ENCODE results near the gene BNC2.

The BNC2 gene

DNA sequence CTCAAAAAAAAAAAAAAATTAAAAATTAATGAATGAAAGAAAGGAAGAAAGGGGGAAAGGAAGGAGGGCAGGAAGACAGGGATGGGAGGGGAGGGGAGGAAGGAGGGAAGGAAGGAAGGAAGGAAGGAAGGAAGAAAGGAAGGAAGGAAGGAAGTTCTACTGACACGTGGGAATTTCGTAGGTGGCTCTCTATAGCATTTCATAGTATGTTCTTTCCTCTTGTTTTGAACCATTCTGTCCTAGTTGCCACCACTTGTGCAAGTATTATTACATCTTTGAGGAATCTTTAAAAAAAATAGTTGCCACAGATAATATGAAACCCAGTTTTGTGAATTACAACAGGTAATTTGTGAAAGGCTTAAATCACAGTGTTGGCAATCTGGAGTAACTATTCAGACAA, 253.8 kb downstream of the BNC2 start:
- no peaks in the 10 kb centered on the region for H3K36me3 ChIP-seq (replicated peaks)
- in situ Hi-C loops (cut with HindIII; ENCODE audit: low pct_ligation_motif_present, low sequenced_read_pairs), result no loop called here
- TF ChIP-seq, protein P1, sequence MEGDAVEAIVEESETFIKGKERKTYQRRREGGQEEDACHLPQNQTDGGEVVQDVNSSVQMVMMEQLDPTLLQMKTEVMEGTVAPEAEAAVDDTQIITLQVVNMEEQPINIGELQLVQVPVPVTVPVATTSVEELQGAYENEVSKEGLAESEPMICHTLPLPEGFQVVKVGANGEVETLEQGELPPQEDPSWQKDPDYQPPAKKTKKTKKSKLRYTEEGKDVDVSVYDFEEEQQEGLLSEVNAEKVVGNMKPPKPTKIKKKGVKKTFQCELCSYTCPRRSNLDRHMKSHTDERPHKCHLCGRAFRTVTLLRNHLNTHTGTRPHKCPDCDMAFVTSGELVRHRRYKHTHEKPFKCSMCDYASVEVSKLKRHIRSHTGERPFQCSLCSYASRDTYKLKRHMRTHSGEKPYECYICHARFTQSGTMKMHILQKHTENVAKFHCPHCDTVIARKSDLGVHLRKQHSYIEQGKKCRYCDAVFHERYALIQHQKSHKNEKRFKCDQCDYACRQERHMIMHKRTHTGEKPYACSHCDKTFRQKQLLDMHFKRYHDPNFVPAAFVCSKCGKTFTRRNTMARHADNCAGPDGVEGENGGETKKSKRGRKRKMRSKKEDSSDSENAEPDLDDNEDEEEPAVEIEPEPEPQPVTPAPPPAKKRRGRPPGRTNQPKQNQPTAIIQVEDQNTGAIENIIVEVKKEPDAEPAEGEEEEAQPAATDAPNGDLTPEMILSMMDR (IDR thresholded peaks at IDR 0.05; ENCODE audit: low read depth, low read length, missing control alignments), result no peak
- no peak overlapping the region for H3K27ac ChIP-seq
- H3K27me3 ChIP-seq (replicated peaks), result no peaks in the 10 kb centered on the region
- H3K4me3 ChIP-seq (ENCODE audit: low read depth, low read length), result no peak overlapping the region
- DNase-seq, result no peak

- Histone ChIP-seq H3K36me3 (replicated peaks) (no peaks in the 10 kb centered on the region), H3K27ac (no peak overlapping the region), H3K4me3 (ENCODE audit: low read depth, low read length) (no peak overlapping the region), H3K27me3 (replicated peaks) (no peaks in the 10 kb centered on the region)
- TF ChIP-seq, protein P1 (IDR thresholded peaks at IDR 0.05; ENCODE audit: low read depth, low read length, missing control alignments), result no peak
- in situ Hi-C loops (cut with HindIII; ENCODE audit: low pct_ligation_motif_present, low sequenced_read_pairs), result no loop called here
- no peak for DNase-seq
Observed at GRCh38 chr9:16615451-16615850, 255.0 kb downstream of the BNC2 start.

GRCh38 chr9:16613605-16614004, 256.9 kb downstream of the BNC2 start:
- Histone ChIP-seq H3K27ac (no peak overlapping the region), H3K27me3 (replicated peaks) (no peaks in the 10 kb centered on the region), H3K36me3 (replicated peaks) (no peaks in the 10 kb centered on the region), H3K4me3 (ENCODE audit: low read depth, low read length) (no peak overlapping the region)
- TF ChIP-seq, protein P1 (IDR thresholded peaks at IDR 0.05; ENCODE audit: low read depth, low read length, missing control alignments), result no peak
- in situ Hi-C loops (cut with HindIII; ENCODE audit: low pct_ligation_motif_present, low sequenced_read_pairs), result no loop called here
- no peak for DNase-seq

DNA sequence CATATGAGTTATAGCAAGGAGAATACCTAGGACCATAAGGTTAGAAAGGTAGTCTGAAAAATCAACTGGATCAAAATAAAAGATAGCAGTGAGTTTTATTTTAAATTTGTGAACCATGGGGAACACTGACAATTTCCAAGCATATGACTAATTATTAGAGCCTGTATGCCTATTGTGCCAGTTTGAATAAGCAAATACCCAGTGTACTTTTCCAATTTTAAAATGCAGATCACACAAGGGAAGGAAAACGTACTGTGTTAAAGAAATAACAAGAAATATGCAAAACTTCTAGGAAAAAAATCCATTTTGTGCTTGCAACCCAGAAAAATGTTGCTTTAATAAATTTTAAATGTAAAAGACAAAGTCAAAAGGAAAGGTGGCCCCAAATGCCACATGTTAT, 257.4 kb downstream of the BNC2 start:
- Histone ChIP-seq H3K27ac (no peak overlapping the region), H3K4me3 (ENCODE audit: low read depth, low read length) (no peak overlapping the region), H3K27me3 (replicated peaks) (no peaks in the 10 kb centered on the region), H3K36me3 (replicated peaks) (no peaks in the 10 kb centered on the region)
- DNase-seq, result no peak
- TF ChIP-seq, protein P1 (IDR thresholded peaks at IDR 0.05; ENCODE audit: low read depth, low read length, missing control alignments), result no peak
- in situ Hi-C loops (cut with HindIII; ENCODE audit: low pct_ligation_motif_present, low sequenced_read_pairs), result no loop called here

- TF ChIP-seq, protein P1 (IDR thresholded peaks at IDR 0.05; ENCODE audit: low read depth, low read length, missing control alignments), result no peak
- Histone ChIP-seq H3K4me3 (ENCODE audit: low read depth, low read length) (no peak overlapping the region), H3K27ac (no peak overlapping the region), H3K27me3 (replicated peaks) (no peaks in the 10 kb centered on the region), H3K36me3 (replicated peaks) (no peaks in the 10 kb centered on the region)
- in situ Hi-C loops (cut with HindIII; ENCODE audit: low pct_ligation_motif_present, low sequenced_read_pairs), result no loop called here
- DNase-seq, result no peak
Observed at GRCh38 chr9:16612627-16613026, 257.8 kb downstream of the BNC2 start.

- in situ Hi-C loops (cut with HindIII; ENCODE audit: low pct_ligation_motif_present, low sequenced_read_pairs), result no loop called here
- H3K27ac ChIP-seq, result no peak overlapping the region
- no peak for DNase-seq
- TF ChIP-seq, protein P1 (IDR thresholded peaks at IDR 0.05; ENCODE audit: low read depth, low read length, missing control alignments), result no peak
- no peak overlapping the region for H3K4me3 ChIP-seq (ENCODE audit: low read depth, low read length)
- H3K36me3 ChIP-seq (replicated peaks), result no peaks in the 10 kb centered on the region
- no peaks in the 10 kb centered on the region for H3K27me3 ChIP-seq (replicated peaks)
Observed at GRCh38 chr9:16611983-16612382, 258.5 kb downstream of the BNC2 start.
